GM10248 (cell line): ENCODE measurements around the gene EML5.

ENCODE experiments used
- CTCF ChIA-PET: fragments of 300-600 bp; sonication (Branson Sonifier 250); formaldehyde crosslinking; extraction: SDS; loops from one replicate; lab custom pipeline; 2021; ENCODE audit warnings: antibody characterized with exemption; lab: Yijun Ruan, JAX
- POLR2A ChIA-PET: fragments of 350-650 bp; sonication (Branson Sonifier 250); formaldehyde crosslinking; extraction: SDS; loops from one replicate; lab custom pipeline; 2020; ENCODE audit warnings: antibody characterized with exemption; lab: Yijun Ruan, JAX
- DNase-seq: peaks from one replicate; pipeline ENCODE4 v3.0.0; 2012; ENCODE audit errors: extremely low spot score
- CTCF ChIP-seq: IDR thresholded peaks from 2 replicates; pipeline ENCODE4 v1.5.1; 2012; ENCODE audit warnings: mild to moderate bottlenecking, low read depth; ENCODE audit errors: extremely low read depth, missing control alignments, control extremely low read depth

Gene EML5

GRCh38 chr14:88835661-88836060 lies 42.9 kb upstream of the EML5 start:
- TF ChIP-seq CTCF, result no peak
- ChIA-PET POLR2A (no interaction called here), CTCF (no interaction called here)
- DNase-seq, result no peak

DNA sequence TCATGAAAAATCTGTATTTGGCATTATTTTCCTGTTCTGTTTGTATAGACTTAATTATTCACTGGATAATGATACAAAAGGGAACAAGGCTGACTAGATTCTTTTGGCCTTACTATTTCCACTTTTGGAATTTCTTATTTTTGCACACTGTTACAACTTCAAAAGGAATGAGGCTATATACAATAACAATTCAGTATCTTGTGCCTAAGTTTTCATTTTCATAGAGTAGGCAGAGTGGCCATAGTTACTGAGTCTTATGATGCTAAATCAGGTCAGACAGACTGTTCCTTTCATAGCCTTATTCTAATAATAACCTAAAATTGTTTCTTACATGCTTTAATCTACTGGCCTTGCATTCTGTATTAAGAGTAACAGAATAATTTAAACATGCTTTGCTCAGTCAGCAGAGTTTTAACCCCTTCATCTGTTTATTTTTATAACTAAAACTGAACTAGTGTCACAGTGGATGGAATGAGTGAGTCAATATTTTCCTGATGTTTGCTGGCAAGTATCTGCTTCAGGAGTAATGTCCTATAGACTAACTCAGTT lies 42.2 kb upstream of the EML5 start:
- ChIA-PET POLR2A (no interaction called here), CTCF (no interaction called here)
- TF ChIP-seq CTCF, result no peak
- DNase-seq, result no peak

DNA sequence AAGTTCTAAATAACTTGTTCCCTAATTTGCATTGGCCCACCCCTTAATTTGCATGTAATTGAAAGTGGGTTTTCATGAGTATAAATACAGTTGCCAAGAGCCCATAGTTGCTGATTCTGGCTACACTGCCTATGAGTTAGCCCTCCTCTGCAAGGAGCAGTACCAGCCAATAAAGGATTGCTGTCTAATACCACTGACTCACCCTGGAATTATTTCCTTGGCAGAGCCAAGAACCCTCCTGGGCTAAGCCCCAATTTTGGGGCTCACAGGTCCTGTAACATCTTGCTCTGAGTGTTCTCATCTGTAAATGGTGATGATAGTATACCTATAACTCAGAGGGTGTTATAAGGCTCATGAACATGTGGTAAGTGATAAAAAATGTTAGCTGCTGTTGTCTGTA lies 38.5 kb upstream of the EML5 start:
- POLR2A ChIA-PET, result no interaction called here
- no peak for DNase-seq
- CTCF ChIA-PET, result no interaction called here
- TF ChIP-seq CTCF, result no peak

DNA sequence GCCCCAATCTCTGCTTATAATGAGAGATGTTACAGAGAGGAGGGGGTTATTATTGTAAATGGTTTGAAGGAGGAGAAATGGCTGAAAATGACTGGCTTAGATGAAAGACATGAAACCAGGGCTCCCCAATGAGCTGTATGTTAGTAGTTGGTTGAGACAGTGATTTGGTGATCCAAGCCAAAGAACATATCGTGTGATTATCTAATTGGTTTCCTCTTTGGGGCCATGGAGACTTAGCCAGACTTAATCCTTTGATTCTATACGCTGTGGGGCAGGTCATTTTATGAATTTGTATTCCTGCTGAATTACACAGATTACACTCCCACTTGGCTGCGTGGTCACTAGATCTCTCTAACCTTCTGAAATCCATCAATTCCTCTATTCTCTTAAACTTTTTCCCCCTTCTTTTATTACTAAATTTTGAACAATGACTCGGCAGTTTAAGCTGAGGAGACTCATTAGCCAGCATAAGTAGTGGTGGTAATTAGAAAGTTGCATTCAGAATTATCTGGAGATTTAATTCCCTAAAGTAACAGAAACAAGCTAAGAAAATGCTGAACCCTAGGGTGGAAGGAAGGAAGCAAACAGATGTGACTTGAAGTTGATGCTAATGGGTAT lies 37.0 kb upstream of the EML5 start:
- POLR2A ChIA-PET, result no interaction called here
- CTCF ChIA-PET, result interaction anchor here (0.7 to 4.2 kb wide), 4 partner anchors 10 to 197 kb away, joined by 3 to 33 read pairs (median 4); no protein-coding TSS in a partner anchor
- no peak for DNase-seq
- TF ChIP-seq CTCF, result no peak

DNA sequence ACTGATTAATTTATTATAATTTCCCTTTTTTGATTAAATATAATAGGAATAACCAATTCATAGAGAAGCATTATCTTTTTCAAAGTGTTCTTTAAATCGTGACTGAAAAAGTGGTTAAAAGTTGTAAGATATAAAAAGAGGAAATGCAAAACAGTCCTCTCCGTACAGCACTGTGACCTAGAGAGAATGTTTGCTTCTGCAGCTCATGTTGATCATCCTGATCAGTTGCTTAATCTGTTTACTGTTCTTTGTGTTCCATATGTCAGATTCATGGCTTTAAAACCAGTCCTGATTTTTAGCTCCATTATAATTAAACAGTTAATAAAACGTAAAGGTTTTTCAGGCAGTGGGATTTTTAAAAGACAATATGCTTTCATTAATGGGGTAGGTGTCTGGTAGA lies 36.4 kb upstream of the EML5 start:
- ChIA-PET CTCF (interaction anchor here (0.7 to 4.2 kb wide), 4 partner anchors 11 to 198 kb away, joined by 3 to 33 read pairs (median 4); no protein-coding TSS in a partner anchor), POLR2A (no interaction called here)
- no peak for DNase-seq
- no peak for TF ChIP-seq CTCF

DNA sequence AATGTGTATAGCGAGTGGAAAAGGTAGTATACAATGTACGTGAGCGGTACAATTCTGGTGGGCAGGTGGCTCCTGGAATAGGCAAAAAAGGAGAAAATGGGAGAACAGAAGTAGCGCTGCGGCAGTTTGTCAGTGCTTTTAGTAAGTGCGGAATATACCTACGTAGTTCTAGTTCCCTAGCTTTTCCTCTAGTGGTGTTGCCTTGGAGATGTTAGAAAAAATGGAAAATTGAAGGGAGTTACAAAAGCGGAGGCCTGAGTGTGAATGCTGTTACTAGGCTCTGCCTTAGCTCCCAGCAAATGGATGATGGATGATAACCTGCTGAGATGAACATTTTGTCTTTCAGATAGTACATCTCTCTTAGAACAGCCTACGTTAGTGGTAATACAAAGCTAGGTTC lies 32.8 kb upstream of the EML5 start:
- CTCF ChIA-PET, result interaction anchor here (1.2 to 2.2 kb wide), 3 partner anchors 15 to 158 kb away, joined by 3 to 8 read pairs (median 3); no protein-coding TSS in a partner anchor
- POLR2A ChIA-PET, result no interaction called here
- DNase-seq, result no peak
- TF ChIP-seq CTCF, result no peak

DNA sequence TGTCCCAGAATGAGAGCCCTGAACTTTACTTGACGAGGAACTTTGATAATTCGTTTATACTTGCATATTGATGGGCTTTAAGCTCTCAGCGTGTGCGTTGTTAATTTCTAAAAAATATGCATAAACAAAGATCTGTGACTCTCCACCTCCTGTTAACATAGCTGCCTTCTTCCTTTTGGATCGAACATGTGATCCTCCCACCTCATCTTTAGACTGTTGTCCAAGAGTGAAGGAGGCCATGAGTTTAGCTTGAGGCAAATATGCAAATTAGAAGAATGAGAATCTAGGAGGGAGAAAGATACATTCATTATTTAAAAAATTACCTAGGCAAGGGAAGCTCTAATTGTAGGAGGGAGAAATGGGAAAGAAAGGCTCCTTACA lies 32.3 kb upstream of the EML5 start:
- DNase-seq, result no peak

More for the DNA sequence above, 32.3 kb upstream of the EML5 start:
- no peak for TF ChIP-seq CTCF
- ChIA-PET POLR2A (no interaction called here), CTCF (interaction anchor here (0.9 to 2.2 kb wide), 7 partner anchors 12 to 158 kb away, joined by 3 to 8 read pairs (median 3); no protein-coding TSS in a partner anchor)
